GM21381 (cell line): Measurements from ENCODE around the gene XCL2.

Source experiments
- ATAC-seq: cut with Tn5 transposase; IDR thresholded peaks from one replicate; pipeline ENCODE4 v1.9.1; 2021; ENCODE audit warnings: mild to moderate bottlenecking, moderate library complexity; ENCODE audit not compliant: unreplicated experiment

Gene XCL2

DNA sequence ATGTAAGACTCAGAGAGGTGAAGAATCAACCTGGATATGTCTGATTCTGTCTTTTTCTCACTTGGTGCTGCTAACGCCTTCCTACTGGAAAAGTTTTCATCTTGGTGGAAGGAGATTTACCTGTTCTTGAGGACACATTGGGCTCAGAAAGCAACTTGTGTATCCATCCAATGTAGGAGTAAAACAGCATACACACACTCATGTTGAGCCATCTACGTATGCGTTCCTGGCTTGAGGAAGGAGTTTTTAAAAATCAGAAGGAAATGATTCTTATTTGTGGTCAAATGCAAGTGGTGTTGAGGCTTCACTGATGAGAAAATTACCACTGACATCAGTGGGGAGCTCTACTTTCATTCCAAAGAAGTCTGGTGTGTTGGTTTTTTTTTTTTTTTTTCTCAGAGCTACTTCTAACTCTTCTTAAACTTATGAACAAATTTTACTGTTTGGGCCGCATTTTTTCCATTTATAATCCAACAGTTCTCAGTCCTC, 25.6 kb downstream of the XCL2 start:
- ATAC-seq, result no peak

DNA sequence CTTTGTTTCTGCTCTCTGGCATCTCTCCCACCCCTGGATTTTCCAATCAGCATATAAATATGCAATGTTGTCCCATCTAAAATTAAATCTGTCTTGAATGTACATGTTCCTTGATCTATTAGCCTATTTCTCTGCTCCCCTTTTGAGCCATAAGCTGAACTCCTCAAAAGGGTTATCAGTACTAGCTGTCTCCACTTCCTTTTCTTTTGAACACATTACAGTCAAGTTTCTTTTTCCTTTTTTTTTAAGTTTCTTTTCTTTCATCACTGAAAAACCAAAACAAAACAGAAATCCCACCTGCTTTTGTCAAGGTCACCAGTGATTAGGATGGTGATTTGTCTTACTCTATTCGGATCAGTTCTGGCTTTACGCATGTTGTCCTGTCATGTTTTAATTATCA, 29.3 kb downstream of the XCL2 start:
- no peak for ATAC-seq

DNA sequence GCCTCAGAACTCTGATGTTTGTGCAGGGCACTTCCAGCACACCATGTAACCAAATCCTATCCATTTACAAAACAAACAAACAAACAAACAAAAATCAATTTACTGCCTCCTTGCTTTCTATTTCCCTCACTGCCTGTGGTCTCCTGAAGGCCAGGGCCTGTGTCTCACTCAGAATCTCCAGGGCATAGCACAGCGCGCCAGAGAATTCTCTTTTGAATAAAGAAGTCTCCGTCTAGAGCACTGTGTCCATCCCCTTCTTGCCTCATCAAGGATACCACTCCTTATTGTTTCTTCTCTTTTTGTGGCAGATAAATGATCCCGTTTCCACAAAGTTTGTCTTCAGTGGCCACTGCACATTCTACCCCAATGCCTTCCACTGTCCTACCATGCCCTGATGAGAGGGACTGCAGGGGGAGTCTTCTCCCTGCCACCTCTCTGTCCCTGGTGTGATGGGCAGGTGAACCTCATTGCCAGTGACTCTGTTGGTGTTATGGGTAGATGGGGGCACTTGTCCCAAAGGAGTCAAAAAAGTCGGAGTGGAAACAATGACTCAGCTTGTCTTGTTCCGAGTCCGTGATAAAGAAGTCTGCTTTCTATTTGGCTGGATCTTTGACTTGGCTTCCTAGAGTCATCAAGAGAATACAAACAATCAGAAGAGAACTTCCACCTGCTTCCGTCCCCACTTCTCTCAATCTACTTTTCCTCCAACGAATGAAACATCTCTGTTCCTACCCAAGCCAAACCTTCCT, 30.0 kb downstream of the XCL2 start:
- ATAC-seq, result no peak

DNA sequence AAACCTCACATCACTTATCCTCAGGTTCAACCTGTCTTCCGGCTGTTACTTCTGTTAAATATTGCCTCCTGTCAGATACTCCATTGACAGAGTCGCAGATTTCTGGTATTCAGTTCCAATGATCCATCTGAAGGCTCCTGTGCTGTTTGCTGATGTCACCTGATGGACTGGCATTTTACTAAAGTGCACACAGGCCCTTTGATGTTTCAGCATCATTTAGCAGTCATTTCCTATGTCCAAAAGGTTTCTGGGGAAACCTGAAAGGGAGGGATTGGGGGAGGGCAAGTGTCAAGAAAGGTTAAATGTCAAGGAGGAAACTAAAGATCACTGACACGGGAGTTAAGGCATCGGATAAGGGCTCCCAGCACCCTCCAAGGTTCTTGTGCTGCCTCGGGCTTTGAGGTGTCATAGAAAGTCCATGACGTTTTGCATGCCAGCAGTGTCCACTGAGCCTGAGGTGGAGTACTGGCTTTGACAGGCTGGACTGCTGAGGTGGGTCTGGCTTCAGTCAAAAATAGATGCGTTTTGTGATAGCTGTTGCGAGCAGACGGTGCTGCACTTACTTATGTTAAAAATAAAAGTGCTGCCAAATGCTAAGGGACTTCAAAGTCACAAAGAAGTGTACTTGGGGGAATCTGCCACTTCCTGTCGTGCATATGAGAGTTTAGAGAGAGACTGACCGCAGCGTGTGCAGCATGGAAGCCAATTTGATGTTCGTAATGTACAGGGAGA, 30.8 kb downstream of the XCL2 start:
- no peak for ATAC-seq

DNA sequence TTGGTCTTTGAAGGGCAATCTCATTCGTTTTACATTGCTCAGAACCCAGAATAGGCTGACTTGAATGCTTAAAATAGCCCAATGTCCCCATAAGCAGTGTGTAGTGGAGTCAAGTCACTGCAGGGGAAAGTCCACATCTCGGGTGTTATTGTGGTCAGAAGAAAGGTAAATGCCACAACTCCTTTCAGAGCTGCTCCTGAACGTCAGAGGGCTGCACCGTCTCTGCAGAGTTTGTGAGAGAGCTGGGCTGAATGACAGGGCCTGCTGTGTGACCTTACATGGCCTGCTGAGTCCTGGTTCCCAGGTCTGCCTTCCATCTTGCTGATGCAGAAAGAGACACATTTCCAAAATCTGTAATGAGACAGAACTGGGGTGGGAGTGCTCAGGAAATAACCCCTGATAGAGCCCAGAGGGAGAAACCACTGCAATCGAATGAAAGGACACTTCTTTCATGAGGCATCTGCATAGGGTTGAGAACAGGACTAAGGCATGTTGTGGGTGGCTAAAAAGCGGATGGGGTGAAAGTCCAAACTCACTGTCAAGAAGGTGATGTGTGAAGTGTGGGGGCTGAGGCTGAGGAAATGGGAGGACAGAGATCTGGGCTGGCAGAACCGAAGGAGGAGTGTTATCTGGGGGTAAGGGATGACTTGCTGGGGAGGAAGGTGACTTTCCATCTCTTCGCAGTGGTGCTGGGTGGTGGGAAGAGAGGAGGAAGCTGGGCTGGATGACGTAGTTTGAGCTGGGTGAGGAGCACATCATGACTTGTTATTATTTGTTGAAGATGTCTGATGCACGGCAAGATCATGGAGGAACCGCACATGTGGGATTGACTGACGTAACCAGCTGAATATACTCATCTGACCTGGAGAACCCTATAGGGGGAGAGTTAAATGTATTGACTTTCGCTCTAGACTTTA, 33.7 kb downstream of the XCL2 start:
- ATAC-seq, result peak; percentile 79

DNA sequence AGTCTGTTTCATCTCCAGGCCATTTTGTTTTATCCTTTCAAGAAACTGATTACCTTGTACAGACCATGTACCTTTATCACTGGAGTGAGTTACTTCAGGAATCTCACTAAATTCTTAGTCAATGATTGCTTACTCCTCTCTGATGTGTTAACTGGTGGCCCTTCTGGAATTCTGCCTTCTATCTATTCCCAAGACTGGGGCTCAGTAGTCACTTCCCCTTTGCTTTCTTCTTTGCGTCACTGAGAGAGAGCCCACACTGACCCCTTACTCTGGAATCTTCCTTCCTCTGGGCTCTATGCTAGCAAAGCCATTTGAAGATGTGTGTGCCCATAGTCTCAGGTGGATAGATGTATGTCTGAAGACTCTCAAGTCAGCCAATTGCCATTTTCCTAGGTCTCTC, 34.6 kb downstream of the XCL2 start:
- ATAC-seq, result no peak

DNA sequence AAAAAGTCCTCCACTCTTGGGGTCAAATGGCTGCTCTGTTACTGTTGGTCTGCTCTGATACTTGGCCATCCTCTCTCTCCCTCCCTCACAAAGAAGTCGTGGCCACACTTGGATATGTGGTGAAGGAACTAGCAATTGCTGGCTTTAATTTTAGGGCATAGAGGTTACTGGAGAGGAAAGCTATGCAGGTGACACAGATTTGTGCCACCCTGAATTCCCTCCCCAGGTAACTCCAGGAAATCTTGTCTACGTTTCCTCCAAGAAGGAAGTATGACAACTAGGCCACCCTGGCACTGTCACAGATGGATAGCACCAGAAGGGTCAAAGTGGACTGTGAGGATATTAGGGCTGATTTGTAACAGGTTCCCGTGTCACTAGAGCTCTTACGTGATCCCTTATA, 36.0 kb downstream of the XCL2 start:
- no peak for ATAC-seq

DNA sequence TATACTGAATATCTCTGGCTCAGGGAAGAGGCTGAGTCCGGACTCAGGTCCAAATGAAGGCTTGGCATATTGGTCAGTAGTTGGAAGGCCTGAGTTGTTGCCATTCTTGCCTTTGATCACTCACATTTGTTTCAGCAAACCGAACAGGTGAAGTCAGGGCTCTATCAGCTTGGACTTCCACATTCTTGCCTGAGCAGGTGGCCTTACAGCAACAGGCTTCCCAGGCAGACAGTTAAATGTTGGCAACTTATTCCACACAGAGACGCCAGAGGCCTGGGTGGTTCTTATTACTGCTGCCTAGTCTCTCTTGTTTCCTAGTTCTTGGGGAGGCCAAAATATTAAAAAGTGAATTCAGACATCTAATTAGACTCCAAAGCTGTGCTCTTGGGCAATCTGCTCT, 36.6 kb downstream of the XCL2 start:
- ATAC-seq, result no peak

DNA sequence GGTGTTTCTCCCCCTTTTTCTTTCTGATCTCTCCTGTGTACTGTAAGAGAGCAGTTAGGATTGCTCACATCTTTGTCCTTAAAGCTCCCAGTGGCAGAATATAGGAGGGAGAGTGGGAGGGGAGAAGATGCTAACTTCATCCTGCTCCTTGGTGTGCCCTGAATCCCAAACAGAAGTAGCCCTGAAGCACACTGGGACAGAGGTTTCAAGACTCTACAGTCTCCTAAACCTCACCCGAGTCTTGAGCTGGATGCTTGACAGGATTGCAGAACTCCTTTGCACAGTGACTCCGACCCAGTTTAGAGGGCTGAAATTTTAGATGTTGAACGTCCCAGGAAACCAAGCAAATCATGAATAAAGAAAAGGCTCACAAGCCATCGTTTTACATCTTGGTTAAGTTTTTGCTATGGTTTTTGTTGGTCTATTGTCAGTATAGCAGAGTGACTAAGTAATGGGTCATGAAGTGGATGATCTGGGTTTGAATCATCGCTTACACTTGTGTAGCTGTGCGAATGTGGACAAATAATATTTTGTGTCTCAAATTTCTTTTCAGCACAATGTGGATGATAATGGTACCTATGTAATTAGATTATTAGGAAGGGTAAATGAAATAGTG, 37.5 kb downstream of the XCL2 start:
- ATAC-seq, result no peak

DNA sequence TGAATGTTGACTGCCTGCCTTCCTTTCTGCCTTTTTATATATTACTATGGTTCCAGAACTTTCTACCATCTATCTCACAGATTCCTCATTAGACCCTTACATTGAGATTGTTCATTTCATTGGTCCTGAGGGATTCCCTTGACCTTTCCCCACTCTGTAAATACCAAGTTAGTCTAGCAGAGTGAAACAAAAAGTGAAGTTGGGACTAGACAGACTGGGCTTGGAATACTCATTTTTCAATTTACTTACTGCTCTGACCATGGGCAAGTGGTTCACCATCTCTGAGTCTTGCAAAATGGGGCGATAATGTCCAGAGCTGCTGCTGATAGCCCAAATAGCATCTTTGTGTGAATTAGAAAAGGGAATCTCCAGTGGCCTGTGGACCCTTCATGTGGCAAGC, 38.8 kb downstream of the XCL2 start:
- no peak for ATAC-seq

DNA sequence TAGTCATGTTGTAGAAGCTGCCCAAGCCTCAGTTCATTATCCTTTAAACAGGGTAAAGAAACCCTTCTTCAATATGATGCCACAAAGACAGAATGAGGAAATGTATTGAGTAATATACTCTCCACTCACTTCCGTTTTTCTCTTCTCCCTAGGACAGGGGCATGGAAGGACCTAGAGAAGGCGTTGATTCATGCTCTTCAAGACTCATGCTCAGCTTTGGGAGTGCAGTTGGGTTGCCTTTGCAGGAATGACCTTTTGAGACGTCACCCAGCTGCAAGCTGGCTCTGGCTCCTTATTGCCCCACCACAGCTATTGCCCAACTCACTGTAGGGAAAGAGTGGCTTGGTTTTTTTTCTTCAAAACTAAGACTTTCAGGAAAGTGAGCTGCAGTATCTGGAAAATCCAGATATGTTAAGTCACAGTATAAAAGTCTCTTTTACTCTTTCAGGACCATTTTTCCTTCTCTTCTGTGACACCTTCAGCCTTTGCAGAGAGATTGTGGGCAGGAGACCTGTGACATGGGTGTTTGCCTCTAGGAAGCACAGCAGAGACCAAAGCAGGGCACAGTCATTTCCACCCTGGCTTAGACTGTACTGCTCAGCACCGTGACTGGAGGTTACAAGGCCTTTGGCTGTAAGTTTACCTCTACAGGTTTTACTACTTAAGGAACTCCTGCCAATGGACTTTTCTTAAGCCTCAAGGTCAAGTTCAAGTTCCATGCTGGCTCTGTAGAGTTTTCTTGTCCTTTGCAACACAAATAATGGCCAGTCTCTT, 39.5 kb downstream of the XCL2 start:
- ATAC-seq, result peak; percentile 75

DNA sequence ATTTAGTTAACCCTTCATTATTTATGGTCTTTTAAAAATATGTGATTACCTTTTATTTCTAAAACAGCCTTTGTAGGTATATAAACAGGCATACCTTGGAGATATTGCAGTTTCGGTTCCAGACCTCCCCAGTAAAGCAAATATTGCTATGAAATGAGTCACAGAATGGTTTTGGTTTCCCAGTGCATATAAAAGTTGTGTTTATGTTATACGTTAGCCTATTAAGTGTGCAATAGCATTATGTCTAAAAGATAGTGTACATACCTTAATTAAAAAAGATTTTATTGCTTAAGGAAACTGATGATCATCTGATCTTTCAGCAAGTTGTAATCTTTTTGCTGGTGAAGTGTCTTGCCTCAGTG, 44.1 kb downstream of the XCL2 start:
- no peak for ATAC-seq

DNA sequence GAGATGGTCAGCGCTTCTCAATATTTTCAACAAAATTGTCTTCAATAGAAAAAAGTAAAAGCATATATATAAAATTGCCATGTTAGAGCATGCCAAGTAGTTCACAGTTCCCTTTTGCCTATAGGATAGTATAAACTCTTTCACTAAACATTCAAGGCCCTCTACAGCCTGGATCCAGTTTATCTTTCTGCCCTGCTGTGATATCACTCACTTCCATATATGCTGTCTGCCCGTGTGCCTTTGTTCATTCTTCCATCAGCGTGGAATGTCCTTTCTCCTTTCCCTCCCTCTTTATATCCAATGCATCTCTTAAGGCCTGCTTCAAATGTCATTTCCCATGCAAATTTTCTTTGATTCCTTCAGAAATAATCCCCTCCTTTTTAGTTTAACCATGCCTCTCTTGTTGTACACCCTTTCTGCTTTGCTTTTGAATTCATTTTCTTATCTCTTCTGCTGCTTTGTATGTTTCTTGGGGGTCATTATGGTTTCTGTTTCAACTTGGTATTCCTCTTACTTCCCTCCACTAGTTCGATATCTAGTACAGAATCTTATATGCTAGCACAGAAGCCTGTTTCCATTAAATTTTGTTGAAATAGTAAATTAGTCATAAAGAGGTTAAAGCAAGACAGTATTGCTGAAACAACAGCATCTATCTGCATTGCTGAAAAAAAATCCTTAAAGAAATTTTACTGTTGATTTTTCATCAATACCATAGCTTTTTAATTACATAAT, 44.7 kb downstream of the XCL2 start:
- no peak for ATAC-seq

DNA sequence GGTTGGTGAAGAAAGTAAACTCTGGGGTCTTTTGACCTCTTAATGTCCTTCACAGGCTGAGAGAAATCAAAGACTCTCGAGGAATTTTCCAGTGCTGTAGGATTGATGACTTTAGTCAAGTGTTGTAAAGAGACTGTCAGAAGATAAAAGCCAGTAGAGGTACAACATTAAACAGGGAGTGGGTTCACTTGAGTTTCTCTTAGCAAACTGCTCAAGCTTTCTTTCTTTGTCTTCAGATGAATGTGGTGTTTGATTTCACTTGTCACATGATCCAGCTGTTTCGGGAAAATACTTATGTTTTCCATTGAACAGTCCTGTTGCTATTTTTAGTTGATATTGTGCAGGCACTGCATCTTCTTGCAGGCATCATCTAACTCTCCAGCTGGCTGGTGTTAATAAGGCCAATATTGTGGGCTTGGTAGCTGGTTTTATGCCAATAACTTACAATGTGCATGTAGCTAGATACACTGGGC, 45.6 kb downstream of the XCL2 start:
- no peak for ATAC-seq

DNA sequence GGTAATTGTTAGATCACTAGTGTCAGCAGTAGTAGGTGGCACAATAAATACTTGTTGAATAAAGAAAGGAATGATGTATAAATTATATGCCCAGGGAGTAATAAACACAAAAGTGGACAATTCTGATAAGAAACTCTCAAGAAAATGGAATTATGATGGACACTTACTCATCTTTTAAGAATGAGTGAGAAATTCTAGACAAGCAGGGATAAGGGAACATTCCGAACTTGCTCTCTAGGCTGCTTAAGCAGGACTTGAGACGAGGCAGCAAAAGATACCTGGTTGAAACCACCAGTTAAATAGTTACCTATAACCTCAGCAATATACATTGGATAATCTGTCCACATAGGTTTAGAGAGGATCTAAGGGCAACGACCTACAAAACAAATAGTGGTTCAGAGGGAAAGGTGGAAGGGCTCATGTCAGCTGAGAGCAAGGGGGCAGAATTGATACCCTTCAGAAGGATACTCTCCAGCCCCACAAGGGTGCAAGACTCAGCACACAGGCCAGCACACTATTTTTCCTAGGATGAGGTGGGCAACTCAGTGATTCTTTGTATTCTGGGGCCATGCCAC, 46.3 kb downstream of the XCL2 start:
- no peak for ATAC-seq

DNA sequence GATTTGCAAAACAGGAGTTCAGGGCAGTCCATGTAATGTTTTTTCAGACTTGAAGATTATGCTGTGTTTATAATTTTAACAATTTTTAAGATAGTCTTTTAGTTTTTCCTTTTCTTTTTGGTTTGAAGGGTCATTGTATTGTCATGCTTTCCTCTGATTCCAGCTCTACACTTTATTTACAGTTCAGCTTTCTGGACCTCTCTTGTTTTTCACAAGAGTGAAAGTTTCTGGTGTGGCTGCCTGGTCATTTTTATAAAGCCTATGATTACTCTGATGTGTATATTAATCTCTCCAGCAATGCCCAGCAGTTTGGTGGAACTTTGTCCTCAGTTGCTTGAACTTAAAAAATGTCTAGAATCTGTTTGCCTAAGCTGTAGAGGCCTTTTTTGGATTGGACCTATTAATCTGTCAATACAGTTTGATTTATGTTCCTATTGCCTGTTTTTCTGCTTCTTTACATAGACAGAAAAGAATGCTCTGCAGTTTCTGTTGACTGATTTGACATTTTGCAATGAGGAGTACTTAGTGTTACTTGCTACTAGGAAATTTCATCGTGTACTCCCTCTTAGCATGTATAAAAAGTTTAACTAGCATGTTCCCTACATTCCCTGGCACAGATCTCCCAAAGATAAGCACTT, 52.2 kb downstream of the XCL2 start:
- no peak for ATAC-seq
